Activated T-cell treated with anti-CD3 and anti-CD28 coated beads for 48 hours (primary cell): ENCODE measurements around the gene FBXO11.
"Not testable (repeated sequence)": the region's sequence is repeated elsewhere in the genome, so short reads cannot be mapped to it uniquely, and the experiment has no call there.

Experiments used
- DNase-seq: peaks from one replicate; pipeline ENCODE4 v3.0.0-alpha.2; 2020; ENCODE audit warnings: low read depth

Gene FBXO11

DNA sequence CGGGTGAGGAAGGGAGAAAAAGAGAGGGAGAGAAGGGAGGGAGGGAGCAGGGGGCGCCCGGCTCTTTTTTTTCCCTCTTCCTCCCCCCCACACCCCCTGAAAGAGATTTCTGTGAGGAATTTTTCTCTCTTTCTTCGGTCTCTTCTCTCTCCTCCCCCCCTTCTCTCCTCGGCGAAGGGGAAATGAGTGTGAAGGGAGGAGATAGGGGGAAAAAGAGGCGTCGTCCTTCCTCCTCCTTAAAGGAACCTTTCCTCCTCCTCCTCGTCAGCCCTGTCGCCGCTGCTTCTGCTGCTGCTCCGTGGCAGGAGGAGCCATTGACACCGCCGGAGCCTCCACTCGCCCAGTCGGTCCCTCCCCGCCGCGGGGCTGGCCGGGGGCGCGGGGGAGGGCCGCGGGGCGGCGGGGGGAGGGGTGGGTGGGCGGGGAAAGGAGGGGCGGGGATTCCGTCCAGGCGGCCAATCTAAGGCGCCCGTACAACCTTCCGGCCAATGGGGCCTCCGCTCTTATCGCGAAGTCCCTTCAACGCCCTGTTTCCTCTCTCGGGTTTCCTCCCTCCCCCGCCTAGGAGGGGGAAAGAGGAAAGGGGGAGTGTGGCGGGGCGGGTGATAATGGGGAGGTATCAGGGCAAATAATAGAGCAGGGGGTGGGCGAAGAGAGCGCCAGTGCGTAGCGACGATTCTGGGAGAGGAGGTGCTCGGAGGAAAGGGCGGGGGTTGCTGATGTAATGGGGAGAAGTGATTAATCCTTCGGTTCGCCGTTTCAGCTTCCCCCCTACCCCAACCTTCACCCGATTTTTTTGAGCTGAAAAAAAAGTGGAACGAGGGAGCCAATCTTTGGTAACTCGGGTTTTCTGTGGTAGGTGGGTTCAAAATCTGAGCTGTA, at the start of gene FBXO11:
TSS of gene FBXO11 (minus strand) at position 342 of the 882 bp plus-strand sequence. CDS start 778 bp downstream, outside the sequence.
- peak; percentile 85 for DNase-seq

- DNase-seq: no peak
These were observed 44.3 kb upstream of the FBXO11 start for GRCh38 chr2:47950340-47951301.

GRCh38 chr2:47946593-47946992, 40.3 kb upstream of the FBXO11 start:
- DNase-seq: no peak

GRCh38 chr2:47945046-47945781, 38.9 kb upstream of the FBXO11 start:
- no peak for DNase-seq

DNA sequence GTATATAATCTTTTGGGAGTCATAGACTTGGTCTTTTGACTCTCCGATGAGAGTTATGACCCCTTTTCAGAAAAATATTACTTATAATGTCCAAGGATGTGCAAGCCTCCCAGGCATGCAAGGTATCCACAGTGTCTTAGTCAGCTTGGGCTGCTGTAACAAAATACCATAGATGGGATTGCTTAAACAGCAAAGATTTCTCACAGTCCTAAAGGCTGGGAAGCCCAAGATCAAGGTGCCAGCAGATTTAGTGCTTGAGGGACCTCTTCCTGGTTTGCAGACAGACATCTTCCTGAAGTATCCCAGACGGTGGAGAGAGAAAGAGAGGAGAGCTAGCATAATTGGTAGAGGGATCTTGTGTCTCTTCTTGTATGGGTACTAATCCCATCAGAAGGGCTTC, 35.6 kb upstream of the FBXO11 start:
- DNase-seq: no peak

DNA sequence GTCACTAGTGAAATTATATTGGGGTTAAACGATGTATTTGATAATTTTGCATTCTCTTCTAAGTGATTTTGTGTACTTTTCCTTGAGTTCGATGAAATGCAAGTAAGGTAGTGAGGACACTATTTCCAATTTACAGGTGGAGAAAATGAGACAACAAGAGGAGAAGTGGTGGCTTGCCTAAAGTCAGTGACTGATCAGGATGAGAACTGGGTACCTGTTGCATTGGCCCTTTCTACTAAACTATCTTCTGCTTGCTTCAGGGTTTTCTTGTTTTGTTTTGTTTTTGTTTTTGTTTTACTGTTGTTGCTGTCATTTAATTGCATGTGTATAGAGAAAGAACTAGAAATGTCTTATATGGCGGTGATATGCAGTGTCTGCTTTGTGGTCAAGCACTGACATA, 31.4 kb upstream of the FBXO11 start:
- no peak for DNase-seq

- no peak for DNase-seq
These were observed 28.8 kb upstream of the FBXO11 start for GRCh38 chr2:47935071-47935470.

DNA sequence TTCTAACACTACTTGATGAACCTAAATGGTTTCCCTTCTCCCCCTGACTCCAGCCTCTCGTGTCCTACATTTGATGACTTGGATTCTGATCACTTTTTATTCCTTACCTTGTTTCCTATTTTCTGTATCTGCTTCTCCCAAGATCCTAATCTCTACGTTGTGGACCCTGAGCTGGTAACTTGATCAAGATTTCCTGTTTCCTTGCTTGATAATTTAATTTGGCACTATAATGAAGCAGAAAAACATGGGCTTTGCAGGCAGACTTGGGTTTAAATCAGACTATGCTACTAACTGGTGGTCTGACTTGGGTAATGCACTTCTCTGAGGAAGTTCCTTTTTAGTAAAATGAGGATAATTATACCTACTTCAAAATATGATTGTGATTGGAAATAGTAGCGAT, 11.7 kb upstream of the FBXO11 start:
- DNase-seq: no peak

GRCh38 chr2:47917276-47917961, 11.1 kb upstream of the FBXO11 start:
- no peak for DNase-seq

- DNase-seq: no peak
These were observed 10.1 kb upstream of the FBXO11 start for GRCh38 chr2:47916412-47916811.

- not testable (repeated sequence) for DNase-seq
These were observed 4.4 kb upstream of the FBXO11 start for GRCh38 chr2:47910662-47911061.

DNA sequence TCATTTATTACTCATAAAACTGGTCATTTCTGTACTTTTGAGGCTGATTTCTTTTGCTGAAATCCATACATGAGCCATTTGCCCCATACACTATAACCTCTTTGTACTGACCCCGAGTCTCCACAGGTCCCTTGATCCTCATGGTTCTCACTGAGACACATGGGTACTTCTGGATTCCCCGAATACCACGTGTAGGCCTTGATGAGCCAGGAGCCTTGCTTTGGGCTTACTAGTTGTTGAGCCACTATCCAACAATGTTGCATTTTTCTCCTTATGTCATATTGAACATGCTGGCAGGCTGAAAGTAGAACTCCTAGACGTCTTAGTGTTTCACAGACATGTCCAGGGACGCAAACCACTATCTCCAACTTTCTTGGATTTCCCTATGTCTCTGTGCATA, 2.4 kb upstream of the FBXO11 start:
- no peak for DNase-seq

DNA sequence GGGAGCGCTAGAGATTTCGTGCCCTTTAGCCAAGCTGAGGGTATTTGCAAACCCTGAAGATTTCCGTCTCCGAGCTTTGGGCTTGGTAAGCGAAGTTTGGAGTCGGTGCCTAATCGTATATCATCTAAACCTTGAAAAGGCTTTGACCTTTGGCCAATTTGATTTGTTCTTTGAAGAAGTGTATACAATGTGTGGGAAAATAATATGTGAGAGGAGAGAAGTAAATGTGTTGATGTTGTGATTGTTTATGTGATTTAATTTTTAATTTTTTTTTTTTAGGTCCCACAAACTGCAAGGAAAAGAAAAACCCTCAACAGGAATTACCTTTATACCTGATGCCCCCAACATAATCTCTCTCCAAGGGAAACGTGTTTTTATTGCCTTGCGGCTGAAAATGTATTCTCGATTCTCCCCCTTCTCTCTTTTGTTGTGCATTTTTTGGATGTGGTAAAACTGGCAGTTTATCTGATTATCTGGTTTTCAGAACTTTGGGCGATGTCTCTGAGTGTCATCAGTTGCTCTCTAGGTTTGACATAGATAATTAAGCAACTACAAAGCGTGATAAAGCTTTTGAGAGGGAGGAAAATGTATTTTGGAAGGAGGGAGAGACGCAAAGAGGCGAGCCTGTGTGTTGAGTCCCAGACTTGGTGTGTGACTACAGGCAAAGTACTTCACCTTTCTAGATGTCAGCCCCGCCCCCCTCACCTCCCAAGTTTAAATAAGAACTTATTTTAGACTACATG, 912 bp upstream of the FBXO11 start:
- DNase-seq: peak; percentile 8

DNA sequence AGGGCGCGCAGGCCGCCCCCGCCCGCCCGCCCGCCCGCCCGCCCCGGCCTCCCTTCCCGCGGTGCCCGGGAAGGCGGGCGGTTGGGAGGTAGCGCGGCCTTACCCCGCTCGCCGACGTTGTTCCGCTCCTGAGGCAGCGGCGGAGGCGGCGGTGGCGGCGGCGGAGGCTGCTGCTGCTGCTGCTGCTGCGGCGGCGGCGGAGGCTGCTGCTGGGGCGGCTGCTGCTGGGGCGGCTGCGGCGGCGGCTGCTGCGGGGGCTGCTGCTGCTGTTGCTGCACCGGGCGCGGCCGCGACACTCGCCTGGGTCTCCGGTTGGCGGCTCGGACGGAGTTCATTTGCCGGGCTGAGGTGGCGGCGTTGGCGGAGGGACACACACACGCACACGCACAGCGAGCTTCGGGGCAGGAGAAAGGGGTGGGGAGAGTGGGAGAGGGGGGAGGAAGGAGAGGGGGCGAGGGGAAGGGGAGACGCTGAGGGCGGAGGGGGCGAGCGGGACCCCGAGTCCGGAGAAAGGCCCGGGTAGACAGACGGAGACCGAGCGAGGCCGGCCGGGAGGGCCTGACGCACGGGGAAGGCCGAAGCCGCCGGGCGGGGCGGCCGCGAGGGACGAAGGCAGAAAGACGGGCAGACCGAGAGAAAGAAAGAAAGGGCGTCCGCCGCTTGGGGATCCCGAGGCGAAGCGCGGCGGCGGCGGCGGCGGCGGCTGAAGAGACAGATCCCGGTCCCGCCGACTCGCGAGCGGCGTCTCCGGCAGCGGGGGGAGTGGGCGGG, 727 bp downstream of the FBXO11 start:
- DNase-seq: peak; percentile 47

- DNase-seq: no peak
These were observed 2.4 kb downstream of the FBXO11 start for GRCh38 chr2:47903781-47904490.

DNA sequence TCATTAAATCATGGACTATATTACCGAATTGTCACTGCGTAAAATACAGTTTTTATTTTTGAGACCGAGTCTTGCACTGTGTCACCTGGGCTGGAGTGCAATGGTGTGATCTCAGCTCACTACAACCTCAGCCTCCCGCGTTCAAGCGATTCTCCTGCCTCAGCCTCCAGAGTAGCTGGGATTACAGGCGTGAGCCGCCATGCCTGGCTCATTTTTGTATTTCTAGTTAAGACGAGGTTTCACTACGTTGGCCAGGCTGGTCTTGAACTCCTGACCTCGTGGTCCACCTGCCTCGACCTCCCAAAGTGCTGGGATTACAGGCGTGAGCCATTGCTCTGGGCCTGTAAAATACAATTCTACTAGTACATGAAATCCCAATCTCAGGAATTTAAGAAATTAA, 4.4 kb downstream of the FBXO11 start:
- not testable (repeated sequence) for DNase-seq

- no peak for DNase-seq
These were observed 5.4 kb downstream of the FBXO11 start for GRCh38 chr2:47900857-47901256.

- DNase-seq: no peak
These were observed 6.1 kb downstream of the FBXO11 start for GRCh38 chr2:47899915-47900816.
